ENCODE results near the gene ARFIP2. TPM values are rescaled to one million over a fixed set of nuclear protein-coding genes. Genes with fewer than 3 reads are reported as not detected.

ARFIP2 gene
- total RNA-seq, 1 donor from 2014 or later, result 46.7 TPM

DNA sequence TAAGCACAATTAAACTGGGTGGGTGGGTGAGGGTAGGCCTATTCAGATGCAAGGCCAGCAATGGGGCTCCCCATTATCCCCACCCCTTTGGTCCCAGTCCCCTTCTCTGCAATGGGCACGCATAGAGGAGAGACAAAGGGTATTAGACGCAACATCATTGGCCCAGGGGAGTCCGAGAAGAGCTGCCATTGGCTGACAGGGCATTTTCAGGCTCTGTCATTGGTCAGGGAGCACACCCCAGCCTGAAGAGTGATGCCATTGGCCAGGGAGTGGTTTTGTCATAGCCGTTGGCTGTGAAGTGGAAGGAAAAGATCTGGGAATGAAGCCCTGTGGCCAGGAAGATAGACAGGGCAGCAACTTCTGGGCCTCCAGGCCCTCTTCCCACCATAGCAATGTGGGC, 4.6 kb downstream of the ARFIP2 start:
- Mint-ChIP-seq H3K27me3 (ENCODE audit: unreplicated experiment) (peaks cover 16% of the 10 kb centered on the region), H3K4me3 (ENCODE audit: unreplicated experiment) (peak overlapping the region; percentile 42), H3K27ac (ENCODE audit: unreplicated experiment) (no peak overlapping the region), H3K36me3 (ENCODE audit: low read depth, unreplicated experiment) (peaks cover 3% of the 10 kb centered on the region), H3K9me3 (ENCODE audit: unreplicated experiment) (no peaks in the 10 kb centered on the region), H3K4me1 (ENCODE audit: unreplicated experiment) (peaks cover 30% of the 10 kb centered on the region)
- DNase-seq (ENCODE audit: low spot score), result no peak
- TF ChIP-seq, protein P1, sequence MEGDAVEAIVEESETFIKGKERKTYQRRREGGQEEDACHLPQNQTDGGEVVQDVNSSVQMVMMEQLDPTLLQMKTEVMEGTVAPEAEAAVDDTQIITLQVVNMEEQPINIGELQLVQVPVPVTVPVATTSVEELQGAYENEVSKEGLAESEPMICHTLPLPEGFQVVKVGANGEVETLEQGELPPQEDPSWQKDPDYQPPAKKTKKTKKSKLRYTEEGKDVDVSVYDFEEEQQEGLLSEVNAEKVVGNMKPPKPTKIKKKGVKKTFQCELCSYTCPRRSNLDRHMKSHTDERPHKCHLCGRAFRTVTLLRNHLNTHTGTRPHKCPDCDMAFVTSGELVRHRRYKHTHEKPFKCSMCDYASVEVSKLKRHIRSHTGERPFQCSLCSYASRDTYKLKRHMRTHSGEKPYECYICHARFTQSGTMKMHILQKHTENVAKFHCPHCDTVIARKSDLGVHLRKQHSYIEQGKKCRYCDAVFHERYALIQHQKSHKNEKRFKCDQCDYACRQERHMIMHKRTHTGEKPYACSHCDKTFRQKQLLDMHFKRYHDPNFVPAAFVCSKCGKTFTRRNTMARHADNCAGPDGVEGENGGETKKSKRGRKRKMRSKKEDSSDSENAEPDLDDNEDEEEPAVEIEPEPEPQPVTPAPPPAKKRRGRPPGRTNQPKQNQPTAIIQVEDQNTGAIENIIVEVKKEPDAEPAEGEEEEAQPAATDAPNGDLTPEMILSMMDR (IDR thresholded peaks at IDR 0.05; ENCODE audit: unreplicated experiment), result no peak

DNA sequence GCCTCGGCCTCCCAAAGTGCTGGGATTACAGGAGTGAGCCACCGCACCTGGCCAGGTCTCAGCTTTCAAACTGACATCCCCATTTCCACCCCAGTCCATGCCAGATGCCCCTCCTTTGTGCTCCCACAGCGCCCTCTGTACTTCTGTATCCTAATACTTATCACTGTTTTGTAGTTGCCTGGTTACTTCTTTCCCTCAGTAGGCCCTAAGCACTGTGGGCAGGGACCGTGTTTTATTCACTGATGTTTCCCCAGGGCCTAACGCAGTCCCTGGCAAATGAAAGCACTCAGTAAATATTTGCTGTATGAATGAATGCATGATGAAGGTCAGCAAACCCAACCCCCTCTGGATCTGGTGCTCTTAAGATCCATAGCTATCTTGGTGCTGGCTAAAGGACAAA, 5.2 kb downstream of the ARFIP2 start:
- peaks cover 16% of the 10 kb centered on the region for H3K27me3 Mint-ChIP-seq (ENCODE audit: unreplicated experiment)
- H3K27ac Mint-ChIP-seq (ENCODE audit: unreplicated experiment), result peak overlapping the region; percentile 61
- peaks cover 28% of the 10 kb centered on the region for H3K4me1 Mint-ChIP-seq (ENCODE audit: unreplicated experiment)
- TF ChIP-seq, protein P1 (IDR thresholded peaks at IDR 0.05; ENCODE audit: unreplicated experiment), result no peak
- no peak for DNase-seq (ENCODE audit: low spot score)
- no peaks in the 10 kb centered on the region for H3K9me3 Mint-ChIP-seq (ENCODE audit: unreplicated experiment)
- H3K36me3 Mint-ChIP-seq (ENCODE audit: low read depth, unreplicated experiment), result peaks cover 3% of the 10 kb centered on the region
- H3K4me3 Mint-ChIP-seq (ENCODE audit: unreplicated experiment), result no peak overlapping the region

DNA sequence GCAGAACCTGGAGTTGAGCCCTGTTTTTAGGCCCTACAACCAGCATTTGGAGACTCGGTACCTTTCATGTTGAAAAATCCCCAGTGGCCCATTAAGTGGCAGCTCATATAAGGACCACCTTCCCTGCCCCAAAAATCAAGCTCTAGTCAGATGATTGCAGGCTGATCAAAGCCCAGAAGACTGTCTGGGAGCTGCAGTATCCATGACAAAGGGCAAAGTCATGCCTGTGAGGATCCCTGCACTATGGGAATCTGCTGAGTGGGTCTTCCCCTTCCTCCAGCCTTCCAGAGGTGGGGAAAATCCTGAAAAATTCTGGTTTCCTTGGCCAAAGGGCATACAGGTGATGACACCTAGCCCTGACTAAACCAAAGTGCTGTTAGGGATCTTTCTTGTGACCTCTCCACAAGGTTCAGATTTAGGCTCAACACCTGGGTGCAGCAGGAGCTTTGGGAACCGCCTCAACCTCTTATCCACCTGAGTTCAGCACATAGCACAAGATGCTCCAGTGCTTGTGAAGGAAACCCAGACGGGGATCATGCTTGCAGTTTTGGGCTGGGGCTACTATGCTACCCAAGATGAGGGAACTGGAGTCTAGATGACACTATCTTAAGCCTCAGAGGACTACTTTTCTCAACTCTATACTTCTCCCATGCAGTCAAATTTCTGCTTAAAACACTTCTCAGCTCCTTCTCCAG, 6.2 kb downstream of the ARFIP2 start:
- TF ChIP-seq, protein P1 (IDR thresholded peaks at IDR 0.05; ENCODE audit: unreplicated experiment), result no peak
- Mint-ChIP-seq H3K9me3 (ENCODE audit: unreplicated experiment) (no peaks in the 10 kb centered on the region), H3K27me3 (ENCODE audit: unreplicated experiment) (peaks cover 12% of the 10 kb centered on the region), H3K4me1 (ENCODE audit: unreplicated experiment) (peaks cover 20% of the 10 kb centered on the region), H3K4me3 (ENCODE audit: unreplicated experiment) (peak overlapping the region; percentile 92), H3K36me3 (ENCODE audit: low read depth, unreplicated experiment) (peaks cover 3% of the 10 kb centered on the region), H3K27ac (ENCODE audit: unreplicated experiment) (peak overlapping the region; percentile 98)
- no peak for DNase-seq (ENCODE audit: low spot score)

DNA sequence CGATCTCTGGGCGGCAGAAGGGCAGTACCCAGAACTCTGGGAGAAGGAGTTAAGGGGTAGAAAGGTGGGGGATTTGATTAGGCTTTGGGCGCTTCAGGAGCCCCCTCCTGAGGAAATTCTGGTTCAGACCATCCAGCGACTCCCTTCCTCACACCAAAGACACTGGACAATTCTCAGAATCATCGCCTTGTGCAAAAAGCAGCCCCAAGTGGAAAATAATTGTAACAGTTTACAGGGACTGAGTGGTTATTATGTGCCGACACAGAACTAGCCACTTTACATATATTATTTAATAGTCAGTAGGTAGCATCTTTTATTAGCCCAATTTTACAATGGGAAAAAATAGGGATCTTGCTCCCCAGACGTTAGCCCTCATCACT, 6.7 kb downstream of the ARFIP2 start:
- Mint-ChIP-seq H3K36me3 (ENCODE audit: low read depth, unreplicated experiment) (peaks cover 3% of the 10 kb centered on the region), H3K9me3 (ENCODE audit: unreplicated experiment) (no peaks in the 10 kb centered on the region), H3K4me3 (ENCODE audit: unreplicated experiment) (peak overlapping the region; percentile 92), H3K4me1 (ENCODE audit: unreplicated experiment) (peaks cover 18% of the 10 kb centered on the region), H3K27me3 (ENCODE audit: unreplicated experiment) (peaks cover 11% of the 10 kb centered on the region), H3K27ac (ENCODE audit: unreplicated experiment) (peak overlapping the region; percentile 98)
- TF ChIP-seq, protein P1 (IDR thresholded peaks at IDR 0.05; ENCODE audit: unreplicated experiment), result no peak
- no peak for DNase-seq (ENCODE audit: low spot score)

Data from endothelial cell (in vitro differentiated cells).